H1 (cell line): Measurements from ENCODE around the gene GAD2. TPM values are rescaled to one million over a fixed set of nuclear protein-coding genes. Genes with fewer than 3 reads are reported as not detected.

Source experiments
- CTCF ChIA-PET: fragments of 300-600 bp; sonication (Branson Sonifier 250); formaldehyde crosslinking; loops from one replicate; lab custom pipeline; 2021; ENCODE audit not compliant: partially characterized antibody; lab: Charles Lee
- POLR2A ChIA-PET: fragments of 300-600 bp; sonication (Branson Sonifier 250); formaldehyde crosslinking; loops from one replicate; lab custom pipeline; 2021; ENCODE audit warnings: inconsistent platforms; ENCODE audit not compliant: partially characterized antibody; lab: Charles Lee
- DNase-seq, 2 experiments: peaks; one replicate each; pipeline versions ENCODE4 v3.0.0 to v3.0.0-alpha.2; 2010 to 2022; ENCODE audit warnings: low spot score in 2 of 2, low read depth in 1 of 2, mixed read lengths in 1 of 2
- FAIRE-seq: peaks from 2 replicates; lab custom pipeline; 2011; peaks lifted over from hg19 to GRCh38; lab: Jason Lieb, UNC
- H2AFZ ChIP-seq: 2 replicates; pipeline ENCODE4 v1.8.1; 2012; ENCODE audit warnings: low read length, inconsistent platforms
- H2AK5ac ChIP-seq: 2 replicates; pipeline ENCODE4 v1.6.1; 2013; ENCODE audit warnings: low read depth, low read length
- H2BK120ac ChIP-seq: replicated peaks from 2 replicates; pipeline ENCODE3; 2013; ENCODE audit warnings: low read depth, low read length, inconsistent platforms
- H2BK12ac ChIP-seq: 2 replicates; pipeline ENCODE4 v1.6.1; 2013; ENCODE audit warnings: low read depth, low read length
- H2BK15ac ChIP-seq: 2 replicates; pipeline ENCODE4 v1.6.1; 2013; ENCODE audit warnings: low read length
- H2BK20ac ChIP-seq: 2 replicates; pipeline ENCODE4 v1.6.1; 2013; ENCODE audit warnings: low read length
- H2BK5ac ChIP-seq: 2 replicates; pipeline ENCODE4 v1.6.1; 2013; ENCODE audit warnings: low read depth, low read length
- H3K14ac ChIP-seq: 2 replicates; pipeline ENCODE4 v1.6.1; 2013; ENCODE audit warnings: inconsistent platforms; ENCODE audit not compliant: insufficient read length
- H3K18ac ChIP-seq: 2 replicates; pipeline ENCODE4 v1.6.1; 2013; ENCODE audit warnings: low read length; ENCODE audit errors: extremely low read depth
- H3K23ac ChIP-seq: 2 replicates; pipeline ENCODE4 v1.6.1; 2013; ENCODE audit warnings: inconsistent platforms; ENCODE audit not compliant: insufficient read length
- H3K23me2 ChIP-seq: 2 replicates; pipeline ENCODE4 v1.6.1; 2013; ENCODE audit warnings: low read depth, low read length
- H3K27ac ChIP-seq: 2 replicates; pipeline ENCODE4 v1.6.1; 2011; ENCODE audit warnings: low read depth, low read length, inconsistent platforms
- H3K27me3 ChIP-seq, 4 experiments: replicated peaks in 1 of 4; 1 replicate in 1 of 4; 2 replicates in 3 of 4; pipeline versions ENCODE4 v1.6.1 to v1.8.1; 2011 to 2013; ENCODE audit warnings: low read length in 3 of 4, mild to moderate bottlenecking in 3 of 4, inconsistent platforms in 2 of 4, mixed read lengths in 2 of 4, moderate library complexity in 1 of 4; ENCODE audit not compliant: control insufficient read depth in 3 of 4, insufficient read depth in 3 of 4; ENCODE audit errors: extremely low read depth in 1 of 4
- H3K36me3 ChIP-seq, 4 experiments: 2 replicates each; pipeline versions ENCODE4 v1.6.1 to v1.8.1; 2011 to 2013; ENCODE audit warnings: mild to moderate bottlenecking in 4 of 4, low read length in 3 of 4, moderate library complexity in 2 of 4, control low read depth in 1 of 4, inconsistent platforms in 1 of 4; ENCODE audit not compliant: insufficient read depth in 4 of 4, control insufficient read depth in 2 of 4
- H3K4ac ChIP-seq: replicated peaks from 2 replicates; pipeline ENCODE3; 2013; ENCODE audit warnings: low read length, low read depth, mixed read lengths, inconsistent platforms; ENCODE audit not compliant: insufficient read length
- H3K4me1 ChIP-seq, 4 experiments: replicated peaks in 1 of 4; 1 replicate in 1 of 4; 2 replicates in 3 of 4; pipeline versions ENCODE4 v1.6.1 to v1.8.1; 2011 to 2013; ENCODE audit warnings: low read length in 3 of 4, inconsistent platforms in 2 of 4, mixed read lengths in 1 of 4; ENCODE audit not compliant: insufficient read depth in 4 of 4, control insufficient read depth in 3 of 4
- H3K4me2 ChIP-seq, 2 experiments: 2 replicates each; pipeline versions ENCODE4 v1.6.1 to v1.8.1; 2011 to 2013; ENCODE audit warnings: low read depth in 2 of 2, low read length in 2 of 2, control low read depth in 1 of 2, inconsistent platforms in 1 of 2, mild to moderate bottlenecking in 1 of 2; ENCODE audit not compliant: insufficient read depth in 1 of 2
- H3K4me3 ChIP-seq, 4 experiments: fragments of 200-600, 300-600 bp in 1 of 4; sonication (generic), shearing (Covaris generic), sonication (Bioruptor Twin) in 1 of 4; 2 replicates each; pipeline versions ENCODE4 v1.5.1 to v1.8.1; 2011 to 2016; ENCODE audit warnings: low read length in 4 of 4, low read depth in 3 of 4, control low read depth in 2 of 4, inconsistent platforms in 2 of 4, mild to moderate bottlenecking in 2 of 4, mixed read lengths in 1 of 4, moderate library complexity in 1 of 4; ENCODE audit not compliant: insufficient read depth in 2 of 4; ENCODE audit errors: extremely low read depth in 1 of 4
- H3K56ac ChIP-seq: replicated peaks from 2 replicates; pipeline ENCODE3; 2013; ENCODE audit warnings: low read depth, mild to moderate bottlenecking, mixed read lengths, low read length, inconsistent platforms; ENCODE audit not compliant: insufficient read length
- H3K79me1 ChIP-seq: 2 replicates; pipeline ENCODE4 v1.6.1; 2013; ENCODE audit warnings: low read depth, low read length, control low read depth
- H3K79me2 ChIP-seq, 2 experiments: 2 replicates each; pipeline versions ENCODE4 v1.6.1 to v1.8.1; 2012 to 2013; ENCODE audit warnings: low read length in 2 of 2, mild to moderate bottlenecking in 2 of 2, inconsistent platforms in 1 of 2; ENCODE audit not compliant: insufficient read depth in 2 of 2, control insufficient read depth in 1 of 2
- H3K9ac ChIP-seq, 4 experiments: replicated peaks in 1 of 4; 1 replicate in 1 of 4; 2 replicates in 3 of 4; pipeline versions ENCODE4 v1.6.1 to v1.8.1; 2011 to 2013; ENCODE audit warnings: low read depth in 3 of 4, low read length in 3 of 4, control low read depth in 2 of 4, mild to moderate bottlenecking in 2 of 4, moderate library complexity in 2 of 4, inconsistent platforms in 1 of 4; ENCODE audit errors: extremely low read depth in 1 of 4
- H3K9me3 ChIP-seq, 2 experiments: 2 replicates each; pipeline versions ENCODE4 v1.6.1 to v1.8.1; 2012 to 2013; ENCODE audit warnings: mild to moderate bottlenecking in 2 of 2, moderate library complexity in 2 of 2, control low read depth in 1 of 2, inconsistent platforms in 1 of 2, low read depth in 1 of 2, low read length in 1 of 2, mixed read lengths in 1 of 2; ENCODE audit not compliant: insufficient read depth in 2 of 2
- H4K20me1 ChIP-seq, 2 experiments: replicated peaks in 1 of 2; 2 replicates each; pipeline versions ENCODE3 to v1.8.1; 2011 to 2013; ENCODE audit warnings: inconsistent platforms in 2 of 2, low read length in 2 of 2, mild to moderate bottlenecking in 1 of 2; ENCODE audit not compliant: insufficient read depth in 2 of 2, control insufficient read depth in 1 of 2
- H4K5ac ChIP-seq: 2 replicates; pipeline ENCODE4 v1.6.1; 2013; ENCODE audit warnings: low read length, low read depth, mixed read lengths, inconsistent platforms; ENCODE audit not compliant: insufficient read length
- H4K8ac ChIP-seq: 2 replicates; pipeline ENCODE4 v1.8.0; 2013; ENCODE audit warnings: mild to moderate bottlenecking, moderate library complexity, low read length, inconsistent platforms; ENCODE audit not compliant: insufficient read depth; ENCODE audit errors: extremely low read depth
- H4K91ac ChIP-seq: replicated peaks from 2 replicates; pipeline ENCODE3; 2013; ENCODE audit warnings: low read length, mixed read lengths, inconsistent platforms; ENCODE audit not compliant: insufficient read length
- KDM1A ChIP-seq: fragments of 200-600, 300-600 bp; sonication (generic); IDR thresholded peaks from 2 replicates; pipeline ENCODE4 v1.7.1; 2016; ENCODE audit warnings: mild to moderate bottlenecking, low read length, borderline replicate concordance
- POLR2AphosphoS5 ChIP-seq: IDR thresholded peaks from 2 replicates; pipeline ENCODE4 v1.6.1; 2011; ENCODE audit warnings: low read depth, low read length
- POU5F1 ChIP-seq: IDR thresholded peaks from 2 replicates; pipeline ENCODE4 v1.6.1; 2011; ENCODE audit warnings: low read depth, mild to moderate bottlenecking, low read length, moderate library complexity
- RAD21 ChIP-seq, 2 experiments: IDR thresholded peaks in 1 of 2; conservative IDR thresholded peaks in 1 of 2; 2 replicates each; pipeline ENCODE4 v1.6.1; 2011; ENCODE audit warnings: low read depth in 2 of 2, low read length in 2 of 2, improper control_type of control experiment in 1 of 2, inconsistent platforms in 1 of 2, mild to moderate bottlenecking in 1 of 2, moderate library complexity in 1 of 2
- SP1 ChIP-seq: IDR thresholded peaks from 2 replicates; pipeline ENCODE4 v1.6.1; 2011; ENCODE audit warnings: low read depth, low read length
- SUZ12 ChIP-seq: fragments of 200-600 bp; sonication (generic); IDR thresholded peaks from 2 replicates; pipeline ENCODE4 v1.6.1; 2012; ENCODE audit warnings: mild to moderate bottlenecking, inconsistent platforms, low read length, moderate library complexity, mixed read lengths
- WGBS, 2 experiments: shearing (Covaris generic) in 1 of 2; methylation state at CpG; one replicate each; pipeline versions ENCODE4 v1.1.6 to v1.1.7; 2013 to 2015; ENCODE audit warnings: low lambda C conversion rate in 2 of 2, mixed read lengths in 2 of 2, inconsistent platforms in 1 of 2, low coverage in 1 of 2, missing lambda C conversion rate in 1 of 2; ENCODE audit not compliant: insufficient replicate concordance in 2 of 2, insufficient coverage in 1 of 2, insufficient read length in 1 of 2; ENCODE audit errors: extremely low coverage in 1 of 2, missing lambda C conversion rate in 1 of 2; 5-methylcytosine and 5-hydroxymethylcytosine counted together
- polyA plus RNA-seq, 7 experiments: library from polyadenylated mRNA; depleted of rRNA in 3 of 7; stranded (reverse) in 5 of 7; unstranded in 2 of 7; fragments of >200 nt in 5 of 7; fragments of 200-250 nt in 2 of 7; gene quantifications; 1 replicate in 5 of 7; 2 replicates in 1 of 7; 4 replicates in 1 of 7; pipeline versions ENCODE4 v1.2.1 to v1.2.3, GENCODE V29; 2011 to 2013; ENCODE audit warnings: missing spikeins in 2 of 7, mixed read lengths in 2 of 7
- total RNA-seq: library from RNA; stranded (reverse); fragmentation: NEBNext Ultra II Directional; extraction: Animal tissue kit (Norgen Biotek cat#: 25700); gene quantifications from 2 replicates; pipeline ENCODE4 v1.2.1, GENCODE V29; 2021
- TF ChIP-seq, protein P1 (sequence below): IDR thresholded peaks from 2 replicates; pipeline ENCODE4 v1.6.1; 2012; ENCODE audit warnings: inconsistent platforms
- TF ChIP-seq, protein P2 (sequence below), 3 experiments: IDR thresholded peaks; 1 replicate in 2 of 3; 2 replicates in 1 of 3; pipeline versions ENCODE4 v1.5.1 to v1.6.1; 2011; ENCODE audit warnings: low read length in 3 of 3, mild to moderate bottlenecking in 3 of 3, inconsistent platforms in 2 of 3, low read depth in 1 of 3, moderate library complexity in 1 of 3; ENCODE audit not compliant: insufficient read depth in 1 of 3; ENCODE audit errors: control extremely low read depth in 1 of 3
- TF ChIP-seq, protein P3 (sequence below): IDR thresholded peaks from 2 replicates; pipeline ENCODE4 v1.6.1; 2012; ENCODE audit warnings: inconsistent platforms

GAD2 gene
- total and polyA plus RNA-seq, 2 of the 8 experiments (the other 6 are each of a cell fraction or from before 2014, with no cell fraction given), result 0.30 to 0.47 TPM

DNA sequence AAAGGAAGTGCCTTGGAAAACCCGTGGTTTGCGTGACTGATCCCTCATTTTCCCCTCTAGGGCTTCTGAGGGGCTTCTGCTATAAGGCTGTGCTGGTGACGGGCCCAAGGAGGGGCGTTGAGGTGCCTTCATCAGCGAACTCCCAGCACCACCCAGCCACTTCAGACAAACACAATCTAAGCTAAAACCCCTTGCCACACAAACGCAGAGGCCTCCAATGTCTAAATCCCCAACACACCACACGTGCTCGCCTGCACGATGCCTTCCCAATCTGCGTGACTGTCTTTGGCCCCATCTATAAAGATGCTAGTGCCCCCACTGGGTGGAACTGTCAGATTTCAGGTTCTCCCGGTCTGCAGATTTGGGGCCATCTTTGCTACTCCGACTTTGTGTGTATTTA, 4.1 kb upstream of the GAD2 start:
- Histone ChIP-seq H2BK20ac (peak overlapping the region; percentile 57; the same call in 1 of the 2 replicates), H2AFZ (no peak overlapping the region), H4K5ac (no peak overlapping the region), H3K79me1 (no peaks in the 10 kb centered on the region), H3K27me3 (peaks cover 55 to 73% (median 72%) of the 10 kb centered on the region in 4 experiments), H4K8ac (no peak overlapping the region), H3K27ac (no peak overlapping the region), H3K9ac (no peak overlapping the region), H3K18ac (no peak overlapping the region; the same call in 1 of the 2 replicates), H3K4ac (no peak overlapping the region), H3K23ac (no peak overlapping the region), H2BK15ac (no peak overlapping the region), H3K4me3 (peak overlapping the region in 1 of 4 experiments; percentile 68; a peak in 3 of 8 replicates), H3K79me2 (no peaks in the 10 kb centered on the region), H3K4me1 (peaks cover 21 to 35% (median 27%) of the 10 kb centered on the region in 4 experiments), H2BK120ac (no peak overlapping the region), H3K4me2 (peak overlapping the region; percentile 92 to 98), H4K20me1 (peaks cover 0 to 2% of the 10 kb centered on the region in 2 experiments), H3K23me2 (peaks cover 37% of the 10 kb centered on the region), H2BK12ac (0 out of 2 replicates have a peak overlapping the region, but pooled peaks have one; percentile 29), H2AK5ac (no peak overlapping the region), H3K56ac (no peak overlapping the region), H4K91ac (no peak overlapping the region), H2BK5ac (0 out of 2 replicates have a peak overlapping the region, but pooled peaks have one; percentile 72), H3K14ac (no peak overlapping the region), H3K9me3 (no peaks in the 10 kb centered on the region), H3K36me3 (no peaks in the 10 kb centered on the region)
- DNase-seq (peak in 1 of 2 experiments; percentile 51), FAIRE-seq (no peak)
- 6% methylated on average over 12 of the region's 12 CpGs; no CpG with 5 or more reads in 1 of the 2 experiments for WGBS, 2 experiments
- ChIA-PET CTCF (interaction anchor here (0.9 to 1.7 kb wide), 3 partner anchors 50 to 58 kb away, joined by 3 to 5 read pairs (median 3); no protein-coding TSS in a partner anchor), POLR2A (interaction anchor here (1.2 kb wide), 1 partner anchor 31 kb away, joined by 3 read pairs; no protein-coding TSS in a partner anchor)
- peak; percentile 44 for TF ChIP-seq SUZ12
- TF ChIP-seq, protein P1, sequence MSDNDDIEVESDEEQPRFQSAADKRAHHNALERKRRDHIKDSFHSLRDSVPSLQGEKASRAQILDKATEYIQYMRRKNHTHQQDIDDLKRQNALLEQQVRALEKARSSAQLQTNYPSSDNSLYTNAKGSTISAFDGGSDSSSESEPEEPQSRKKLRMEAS, result peak; percentile 63; the same call in 1 of the 2 replicates
- TF ChIP-seq, protein P2, sequence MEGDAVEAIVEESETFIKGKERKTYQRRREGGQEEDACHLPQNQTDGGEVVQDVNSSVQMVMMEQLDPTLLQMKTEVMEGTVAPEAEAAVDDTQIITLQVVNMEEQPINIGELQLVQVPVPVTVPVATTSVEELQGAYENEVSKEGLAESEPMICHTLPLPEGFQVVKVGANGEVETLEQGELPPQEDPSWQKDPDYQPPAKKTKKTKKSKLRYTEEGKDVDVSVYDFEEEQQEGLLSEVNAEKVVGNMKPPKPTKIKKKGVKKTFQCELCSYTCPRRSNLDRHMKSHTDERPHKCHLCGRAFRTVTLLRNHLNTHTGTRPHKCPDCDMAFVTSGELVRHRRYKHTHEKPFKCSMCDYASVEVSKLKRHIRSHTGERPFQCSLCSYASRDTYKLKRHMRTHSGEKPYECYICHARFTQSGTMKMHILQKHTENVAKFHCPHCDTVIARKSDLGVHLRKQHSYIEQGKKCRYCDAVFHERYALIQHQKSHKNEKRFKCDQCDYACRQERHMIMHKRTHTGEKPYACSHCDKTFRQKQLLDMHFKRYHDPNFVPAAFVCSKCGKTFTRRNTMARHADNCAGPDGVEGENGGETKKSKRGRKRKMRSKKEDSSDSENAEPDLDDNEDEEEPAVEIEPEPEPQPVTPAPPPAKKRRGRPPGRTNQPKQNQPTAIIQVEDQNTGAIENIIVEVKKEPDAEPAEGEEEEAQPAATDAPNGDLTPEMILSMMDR (IDR thresholded peaks at IDR 0.05; ENCODE audit: control extremely low read depth in 1 of 3, insufficient read depth in 1 of 3, low read depth in 1 of 3, low read length in 3 of 3), result no peak
- TF ChIP-seq, protein P3, sequence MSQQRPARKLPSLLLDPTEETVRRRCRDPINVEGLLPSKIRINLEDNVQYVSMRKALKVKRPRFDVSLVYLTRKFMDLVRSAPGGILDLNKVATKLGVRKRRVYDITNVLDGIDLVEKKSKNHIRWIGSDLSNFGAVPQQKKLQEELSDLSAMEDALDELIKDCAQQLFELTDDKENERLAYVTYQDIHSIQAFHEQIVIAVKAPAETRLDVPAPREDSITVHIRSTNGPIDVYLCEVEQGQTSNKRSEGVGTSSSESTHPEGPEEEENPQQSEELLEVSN, result peak; percentile 49
- no peak for TF ChIP-seq SP1
- TF ChIP-seq POLR2AphosphoS5, result no peak
- no peak for TF ChIP-seq KDM1A
- 0 out of 4 replicates have a peak, but pooled peaks of 1 of the 2 experiments have one; percentile 3 for TF ChIP-seq RAD21 (IDR thresholded peaks at IDR 0.05 in 1 of 2, conservative IDR thresholded peaks at IDR 0.05 in 1 of 2; ENCODE audit: low read depth in 2 of 2, low read length in 2 of 2)
- no peak for TF ChIP-seq POU5F1
